Measurements from ENCODE around the gene GATC. TPM values are rescaled to one million over a fixed set of nuclear protein-coding genes. Genes with fewer than 3 reads are reported as not detected.

Gene GATC
- total and polyA plus RNA-seq, 2 donors (not counting 1 experiment from before 2014, with no cell fraction given) = 15.0 to 26.0 TPM

GRCh38 chr12:120488057-120488640 is 41.9 kb downstream of the GATC start:
- 78% methylated on average over 5 of the region's 5 CpGs for WGBS (ENCODE audit: insufficient coverage)
- POLR2A ChIA-PET = no interaction called here
- Histone ChIP-seq H3K9ac (ENCODE audit: low read length) (no peak overlapping the region), H3K79me2 (ENCODE audit: control insufficient read depth, insufficient read depth, low read length) (no peaks in the 10 kb centered on the region), H2AFZ (ENCODE audit: insufficient read depth, low read depth, low read length, poor library complexity, severe bottlenecking) (no peak overlapping the region), H3K4me1 (ENCODE audit: control insufficient read depth in 2 of 2, insufficient read depth in 2 of 2, low read length in 2 of 2) (no peaks in the 10 kb centered on the region), H3K4me3 (ENCODE audit: control extremely low read depth in 1 of 5, extremely low read depth in 1 of 5, insufficient read depth in 1 of 5, low read depth in 2 of 5, low read length in 4 of 5) (no peak overlapping the region), H3K4me2 (replicated peaks; ENCODE audit: low read depth, low read length, poor library complexity, severe bottlenecking) (no peak overlapping the region), H3K36me3 (replicated peaks in 1 of 2; ENCODE audit: control extremely low read depth in 1 of 2, control insufficient read depth in 1 of 2, extremely low read depth in 1 of 2, insufficient read depth in 2 of 2, low read length in 1 of 2) (no peaks in the 10 kb centered on the region), H3K9me3 (ENCODE audit: control extremely low read depth in 1 of 3, control insufficient read depth in 2 of 3, insufficient read depth in 1 of 3, low read length in 2 of 3) (no peaks in the 10 kb centered on the region), H3K27ac (ENCODE audit: low read length in 2 of 2) (no peak overlapping the region), H4K20me1 (ENCODE audit: control insufficient read depth, insufficient read depth, low read length, poor library complexity, severe bottlenecking) (no peaks in the 10 kb centered on the region), H3K27me3 (replicated peaks in 1 of 4; ENCODE audit: control extremely low read depth in 1 of 4, control insufficient read depth in 3 of 4, insufficient read depth in 4 of 4, low read length in 3 of 4) (no peaks in the 10 kb centered on the region)
- Mint-ChIP-seq H3K9me3 (ENCODE audit: insufficient read depth) (no peaks in the 10 kb centered on the region), H3K27ac (no peak overlapping the region), H3K4me1 (peaks cover 3% of the 10 kb centered on the region), H3K27me3 (no peaks in the 10 kb centered on the region), H3K4me3 (no peak overlapping the region)
- intact Hi-C loops (cut with micrococcal nuclease) = no loop called here
- TF ChIP-seq EZH2 (IDR thresholded peaks at IDR 0.05; ENCODE audit: borderline replicate concordance, insufficient read depth, low read depth, low read length, poor library complexity, severe bottlenecking) (no peak), CTCF (IDR thresholded peaks at IDR 0.05) (no peak)
- no peak for DNase-seq
- no peak for ATAC-seq (ENCODE audit: low read depth)
- CTCF ChIA-PET = no interaction called here

- Histone ChIP-seq H3K9ac (ENCODE audit: low read length) (no peak overlapping the region), H2AFZ (ENCODE audit: insufficient read depth, low read depth, low read length, poor library complexity, severe bottlenecking) (no peak overlapping the region), H3K27me3 (replicated peaks in 1 of 4; ENCODE audit: control extremely low read depth in 1 of 4, control insufficient read depth in 3 of 4, insufficient read depth in 4 of 4, low read length in 3 of 4) (no peaks in the 10 kb centered on the region), H3K27ac (ENCODE audit: low read length in 2 of 2) (no peak overlapping the region), H3K4me1 (ENCODE audit: control insufficient read depth in 2 of 2, insufficient read depth in 2 of 2, low read length in 2 of 2) (no peaks in the 10 kb centered on the region), H3K79me2 (ENCODE audit: control insufficient read depth, insufficient read depth, low read length) (no peaks in the 10 kb centered on the region), H3K36me3 (replicated peaks in 1 of 2; ENCODE audit: control extremely low read depth in 1 of 2, control insufficient read depth in 1 of 2, extremely low read depth in 1 of 2, insufficient read depth in 2 of 2, low read length in 1 of 2) (no peaks in the 10 kb centered on the region), H3K4me2 (replicated peaks; ENCODE audit: low read depth, low read length, poor library complexity, severe bottlenecking) (no peak overlapping the region), H4K20me1 (ENCODE audit: control insufficient read depth, insufficient read depth, low read length, poor library complexity, severe bottlenecking) (no peaks in the 10 kb centered on the region), H3K9me3 (ENCODE audit: control extremely low read depth in 1 of 3, control insufficient read depth in 2 of 3, insufficient read depth in 1 of 3, low read length in 2 of 3) (no peaks in the 10 kb centered on the region), H3K4me3 (ENCODE audit: control extremely low read depth in 1 of 5, extremely low read depth in 1 of 5, insufficient read depth in 1 of 5, low read depth in 2 of 5, low read length in 4 of 5) (no peak overlapping the region)
- no peak overlapping the region for H3K27ac Mint-ChIP-seq
- intact Hi-C loops (cut with micrococcal nuclease) = no loop called here
- TF ChIP-seq EZH2 (IDR thresholded peaks at IDR 0.05; ENCODE audit: borderline replicate concordance, insufficient read depth, low read depth, low read length, poor library complexity, severe bottlenecking) = no peak
- no peak for TF ChIP-seq CTCF (IDR thresholded peaks at IDR 0.05)
- DNase-seq (no peak), ATAC-seq (ENCODE audit: low read depth) (no peak)
- no peaks in the 10 kb centered on the region for H3K9me3 Mint-ChIP-seq (ENCODE audit: insufficient read depth)
- peaks cover 3% of the 10 kb centered on the region for H3K4me1 Mint-ChIP-seq
- 99% methylated on average over 4 of the region's 4 CpGs for WGBS (ENCODE audit: insufficient coverage)
- H3K27me3 Mint-ChIP-seq = no peaks in the 10 kb centered on the region
- H3K4me3 Mint-ChIP-seq = no peak overlapping the region
- CTCF ChIA-PET = interaction anchor here (0.6 kb wide), 1 partner anchor 24 kb away, joined by 3 read pairs; no protein-coding TSS in a partner anchor
- POLR2A ChIA-PET = no interaction called here
These were observed 42.8 kb downstream of the GATC start for GRCh38 chr12:120489018-120489417.
